ENCODE data around the gene ERVFRD-1.

The ERVFRD-1 gene

GRCh38 chr6:11132194-11132888 is 20.8 kb upstream of the ERVFRD-1 start:
- Histone ChIP-seq H3K9me3 (replicated peaks in 1 of 11) (peaks cover 1 to 14% (median 8%) of the 10 kb centered on the region in 11 experiments; a peak in 16 of 22 replicates), H3K4me1 (peaks cover 4 to 38% (median 12%) of the 10 kb centered on the region in 10 experiments; a peak in 16 of 20 replicates), H3K36me3 (peaks cover 22 to 40% (median 30%) of the 10 kb centered on the region in 11 experiments), H3K27me3 (no peaks in the 10 kb centered on the region), H3K4me3 (no peak overlapping the region), H3K27ac (no peak overlapping the region), H3K9ac (no peak overlapping the region), H4K20me1 (peaks cover 0 to 35% (median 9%) of the 10 kb centered on the region in 11 experiments; a peak in 11 of 22 replicates), H3K4me2 (no peak overlapping the region)
- TF ChIP-seq Cebpa-rat (IDR thresholded peaks at IDR 0.05) = no peak

GRCh38 chr6:11130605-11131004 is 19.1 kb upstream of the ERVFRD-1 start:
- Histone ChIP-seq H3K9me3 (replicated peaks in 1 of 11) (peaks cover 14 to 31% (median 23%) of the 10 kb centered on the region in 11 experiments; a peak in 20 of 22 replicates), H4K20me1 (peaks cover 0 to 35% (median 9%) of the 10 kb centered on the region in 11 experiments; a peak in 11 of 22 replicates), H3K27ac (no peak overlapping the region), H3K9ac (no peak overlapping the region), H3K4me2 (peak overlapping the region in 1 of 11 experiments; percentile 6; a peak in 2 of 22 replicates), H3K4me1 (peaks cover 4 to 38% (median 12%) of the 10 kb centered on the region in 10 experiments; a peak in 16 of 20 replicates), H3K36me3 (peaks cover 19 to 45% (median 36%) of the 10 kb centered on the region in 11 experiments), H3K27me3 (no peaks in the 10 kb centered on the region), H3K4me3 (no peak overlapping the region)
- no peak for TF ChIP-seq Cebpa-rat (IDR thresholded peaks at IDR 0.05)

GRCh38 chr6:11129908-11130565 is 18.5 kb upstream of the ERVFRD-1 start:
- H4K20me1 ChIP-seq = peaks cover 0 to 35% (median 9%) of the 10 kb centered on the region in 11 experiments; a peak in 11 of 22 replicates
- no peak overlapping the region for H3K9ac ChIP-seq
- H3K4me1 ChIP-seq = peaks cover 4 to 38% (median 12%) of the 10 kb centered on the region in 10 experiments; a peak in 16 of 20 replicates
- peaks cover 13 to 43% (median 33%) of the 10 kb centered on the region in 11 experiments for H3K36me3 ChIP-seq
- H3K4me2 ChIP-seq = peak overlapping the region in 1 of 11 experiments; percentile 6; a peak in 2 of 22 replicates
- H3K27ac ChIP-seq = no peak overlapping the region
- H3K9me3 ChIP-seq (replicated peaks in 1 of 11) = peaks cover 15 to 37% (median 26%) of the 10 kb centered on the region in 11 experiments; a peak in 20 of 22 replicates
- no peak overlapping the region for H3K4me3 ChIP-seq
- H3K27me3 ChIP-seq = no peaks in the 10 kb centered on the region
- TF ChIP-seq Cebpa-rat (IDR thresholded peaks at IDR 0.05) = no peak

GRCh38 chr6:11128608-11129007 is 17.1 kb upstream of the ERVFRD-1 start:
- TF ChIP-seq Cebpa-rat (IDR thresholded peaks at IDR 0.05) = no peak
- Histone ChIP-seq H3K4me2 (no peak overlapping the region), H4K20me1 (peaks cover 0 to 35% (median 9%) of the 10 kb centered on the region in 11 experiments; a peak in 11 of 22 replicates), H3K9me3 (replicated peaks in 1 of 11) (peaks cover 15 to 48% (median 37%) of the 10 kb centered on the region in 11 experiments; a peak in 20 of 22 replicates), H3K4me1 (peaks cover 0 to 25% (median 0%) of the 10 kb centered on the region in 10 experiments; a peak in 4 of 20 replicates), H3K27ac (no peak overlapping the region), H3K36me3 (peaks cover 9 to 47% (median 31%) of the 10 kb centered on the region in 11 experiments; a peak in 19 of 22 replicates), H3K4me3 (no peak overlapping the region), H3K27me3 (no peaks in the 10 kb centered on the region), H3K9ac (no peak overlapping the region)

GRCh38 chr6:11126876-11127275 is 15.4 kb upstream of the ERVFRD-1 start:
- H3K27me3 ChIP-seq = no peaks in the 10 kb centered on the region
- H3K9ac ChIP-seq = no peak overlapping the region
- TF ChIP-seq Cebpa-rat (IDR thresholded peaks at IDR 0.05) = no peak
- peaks cover 9 to 57% (median 37%) of the 10 kb centered on the region in 11 experiments; a peak in 19 of 22 replicates for H3K36me3 ChIP-seq
- no peak overlapping the region for H3K4me3 ChIP-seq
- H3K4me2 ChIP-seq = no peak overlapping the region
- peaks cover 15 to 48% (median 37%) of the 10 kb centered on the region in 11 experiments; a peak in 20 of 22 replicates for H3K9me3 ChIP-seq (replicated peaks in 1 of 11)
- peaks cover 0 to 38% (median 9%) of the 10 kb centered on the region in 11 experiments; a peak in 12 of 22 replicates for H4K20me1 ChIP-seq
- H3K27ac ChIP-seq = no peak overlapping the region
- peaks cover 0 to 25% (median 0%) of the 10 kb centered on the region in 10 experiments; a peak in 4 of 20 replicates for H3K4me1 ChIP-seq

- Histone ChIP-seq H3K9ac (no peak overlapping the region), H3K4me3 (no peak overlapping the region), H3K4me1 (0 out of 20 replicates have a peak, but pooled peaks cover 0 to 6% (median 0%) of the 10 kb centered on the region in 10 experiments), H3K9me3 (replicated peaks in 1 of 11) (peaks cover 15 to 48% (median 37%) of the 10 kb centered on the region in 11 experiments; a peak in 20 of 22 replicates), H3K27ac (no peak overlapping the region), H3K4me2 (no peak overlapping the region), H4K20me1 (peaks cover 0 to 52% (median 12%) of the 10 kb centered on the region in 11 experiments; a peak in 11 of 22 replicates), H3K27me3 (no peaks in the 10 kb centered on the region), H3K36me3 (peaks cover 12 to 67% (median 40%) of the 10 kb centered on the region in 11 experiments)
- no peak for TF ChIP-seq Cebpa-rat (IDR thresholded peaks at IDR 0.05)
These were observed 12.5 kb upstream of the ERVFRD-1 start for GRCh38 chr6:11123978-11124377.

- Histone ChIP-seq H3K36me3 (peaks cover 15 to 64% (median 30%) of the 10 kb centered on the region in 11 experiments), H3K4me2 (no peak overlapping the region), H3K4me3 (no peak overlapping the region), H3K9me3 (replicated peaks in 1 of 11) (peaks cover 9 to 39% (median 30%) of the 10 kb centered on the region in 11 experiments; a peak in 20 of 22 replicates), H4K20me1 (peaks cover 0 to 38% (median 12%) of the 10 kb centered on the region in 11 experiments; a peak in 9 of 22 replicates), H3K9ac (no peak overlapping the region), H3K27me3 (no peaks in the 10 kb centered on the region), H3K27ac (no peak overlapping the region), H3K4me1 (0 out of 20 replicates have a peak, but pooled peaks cover 0 to 5% (median 0%) of the 10 kb centered on the region in 10 experiments)
- no peak for TF ChIP-seq Cebpa-rat (IDR thresholded peaks at IDR 0.05)
These were observed 10.9 kb upstream of the ERVFRD-1 start for GRCh38 chr6:11122380-11122779.

- H3K9ac ChIP-seq = no peak overlapping the region
- no peak overlapping the region for H3K27ac ChIP-seq
- H3K9me3 ChIP-seq (replicated peaks in 1 of 11) = peaks cover 3 to 34% (median 25%) of the 10 kb centered on the region in 11 experiments; a peak in 20 of 22 replicates
- H3K27me3 ChIP-seq = no peaks in the 10 kb centered on the region
- H3K4me3 ChIP-seq = no peak overlapping the region
- TF ChIP-seq Cebpa-rat (IDR thresholded peaks at IDR 0.05) = no peak
- peaks cover 0 to 38% (median 12%) of the 10 kb centered on the region in 11 experiments; a peak in 9 of 22 replicates for H4K20me1 ChIP-seq
- 0 out of 20 replicates have a peak, but pooled peaks cover 0 to under 1% (median 0%) of the 10 kb centered on the region in 10 experiments for H3K4me1 ChIP-seq
- peaks cover 13 to 58% (median 25%) of the 10 kb centered on the region in 11 experiments for H3K36me3 ChIP-seq
- H3K4me2 ChIP-seq = no peak overlapping the region
These were observed 10.3 kb upstream of the ERVFRD-1 start for GRCh38 chr6:11121851-11122250.
